ENCODE measurements around the gene RBM7. TPM values are rescaled to one million over a fixed set of nuclear protein-coding genes. Genes with fewer than 3 reads are reported as not detected.

The RBM7 gene
- total RNA-seq, 2 experiments from 2014 or later: 36.9 to 41.7 TPM

- Mint-ChIP-seq H3K27me3 (ENCODE audit: low read depth) (no peaks in the 10 kb centered on the region), H3K4me3 (peak overlapping the region; percentile 90), H3K27ac (peak overlapping the region; percentile 97), H3K4me1 (ENCODE audit: low read depth) (peaks cover 38% of the 10 kb centered on the region), H3K9me3 (no peaks in the 10 kb centered on the region), H3K36me3 (ENCODE audit: low read depth) (peaks cover 21% of the 10 kb centered on the region)
- DNase-seq: no peak
- intact Hi-C loops (cut with micrococcal nuclease): loop anchor here (1.0 to 10.0 kb wide), 7 partner anchors 40 to 1085 kb away; partner anchors contain the start of genes CLDN25, REXO2, TTC12 and USP28
- CTCF ChIA-PET: no interaction called here
These were observed 813 bp upstream of the RBM7 start for GRCh38 chr11:114399490-114400215.

GRCh38 chr11:114400915-114401223 is 403 bp downstream of the RBM7 start:
- Mint-ChIP-seq H3K4me1 (ENCODE audit: low read depth) (peaks cover 49% of the 10 kb centered on the region), H3K27me3 (ENCODE audit: low read depth) (no peaks in the 10 kb centered on the region), H3K4me3 (peak overlapping the region; percentile 90), H3K36me3 (ENCODE audit: low read depth) (peaks cover 30% of the 10 kb centered on the region), H3K27ac (peak overlapping the region; percentile 97), H3K9me3 (no peaks in the 10 kb centered on the region)
- DNase-seq: no peak
- intact Hi-C loops (cut with micrococcal nuclease): loop anchor here (1.0 to 10.0 kb wide), 7 partner anchors 38 to 1086 kb away; partner anchors contain the start of genes CLDN25, REXO2, TTC12 and USP28
- CTCF ChIA-PET: no interaction called here

GRCh38 chr11:114401311-114401710 is 845 bp downstream of the RBM7 start:
- peak overlapping the region; percentile 97 for H3K27ac Mint-ChIP-seq
- intact Hi-C loops (cut with micrococcal nuclease): loop anchor here (2.0 to 10.0 kb wide), 5 partner anchors 53 to 1087 kb away; partner anchors contain the start of genes CLDN25, TTC12 and ZW10
- CTCF ChIA-PET: interaction anchor here (1.0 kb wide), 1 partner anchor 10 kb away, joined by 3 read pairs; no protein-coding TSS in a partner anchor
- H3K9me3 Mint-ChIP-seq: no peaks in the 10 kb centered on the region
- peaks cover 33% of the 10 kb centered on the region for H3K36me3 Mint-ChIP-seq (ENCODE audit: low read depth)
- peaks cover 52% of the 10 kb centered on the region for H3K4me1 Mint-ChIP-seq (ENCODE audit: low read depth)
- DNase-seq: no peak
- peak overlapping the region; percentile 90 for H3K4me3 Mint-ChIP-seq
- H3K27me3 Mint-ChIP-seq (ENCODE audit: low read depth): no peaks in the 10 kb centered on the region

DNA sequence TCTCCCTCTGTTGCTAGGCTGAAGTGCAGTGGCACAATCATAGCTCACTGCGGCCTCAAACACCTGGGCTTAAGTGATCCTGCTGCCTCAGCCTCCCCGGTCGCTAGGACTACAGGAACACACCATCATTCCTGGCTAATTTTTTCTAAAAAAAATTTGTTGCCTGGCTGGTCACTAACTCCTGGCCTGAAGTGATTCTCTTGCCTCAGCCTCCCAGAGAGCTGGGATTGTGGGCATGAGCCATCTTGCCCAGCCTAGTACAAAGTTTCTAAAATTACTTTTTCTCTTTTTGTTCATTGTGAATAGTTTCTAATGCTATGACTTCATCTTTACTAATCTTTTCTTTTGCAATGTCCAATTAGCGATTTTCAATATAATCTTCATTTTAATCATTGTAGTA is 12.5 kb downstream of the RBM7 start:
- CTCF ChIA-PET: interaction anchor here (1.6 kb wide), 1 partner anchor 65 kb away, joined by 3 read pairs; no protein-coding TSS in a partner anchor
- Mint-ChIP-seq H3K27ac (no peak overlapping the region), H3K27me3 (ENCODE audit: low read depth) (no peaks in the 10 kb centered on the region), H3K9me3 (no peaks in the 10 kb centered on the region), H3K36me3 (ENCODE audit: low read depth) (peaks cover 22% of the 10 kb centered on the region), H3K4me3 (no peak overlapping the region), H3K4me1 (ENCODE audit: low read depth) (peaks cover 4% of the 10 kb centered on the region)
- intact Hi-C loops (cut with micrococcal nuclease): no loop called here
- DNase-seq: no peak

- no peak for DNase-seq
- H3K27ac Mint-ChIP-seq: no peak overlapping the region
- H3K27me3 Mint-ChIP-seq (ENCODE audit: low read depth): no peaks in the 10 kb centered on the region
- intact Hi-C loops (cut with micrococcal nuclease): no loop called here
- no peaks in the 10 kb centered on the region for H3K9me3 Mint-ChIP-seq
- peaks cover 20% of the 10 kb centered on the region for H3K36me3 Mint-ChIP-seq (ENCODE audit: low read depth)
- H3K4me1 Mint-ChIP-seq (ENCODE audit: low read depth): peaks cover 4% of the 10 kb centered on the region
- H3K4me3 Mint-ChIP-seq: no peak overlapping the region
- CTCF ChIA-PET: no interaction called here
These were observed 13.5 kb downstream of the RBM7 start for GRCh38 chr11:114413958-114414357.

DNA sequence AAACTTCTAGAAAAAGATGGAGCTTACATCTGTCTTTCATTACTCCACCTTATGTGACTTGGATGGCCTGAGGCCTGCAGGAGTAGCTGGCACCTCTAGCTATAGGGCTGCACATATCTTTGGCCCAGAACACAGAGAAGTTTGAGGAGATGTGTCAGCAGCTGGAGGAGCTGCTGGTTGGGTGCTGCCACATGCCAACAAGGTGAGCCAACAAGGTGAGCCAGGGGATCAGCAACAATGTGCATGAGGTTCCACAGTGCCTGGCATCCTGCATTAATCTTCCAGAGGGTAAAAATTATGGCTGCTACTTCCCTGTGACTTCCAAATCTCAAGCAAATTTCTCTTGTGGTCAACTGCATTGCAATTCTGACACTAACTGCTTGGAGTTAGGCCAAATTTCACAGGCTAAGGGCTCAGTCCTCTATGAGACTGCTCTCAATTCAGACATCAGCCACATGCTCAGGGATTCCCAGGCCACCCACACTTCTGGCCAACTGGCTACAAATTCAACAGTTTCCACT is 16.0 kb downstream of the RBM7 start:
- H3K27ac Mint-ChIP-seq: no peak overlapping the region
- H3K27me3 Mint-ChIP-seq (ENCODE audit: low read depth): no peaks in the 10 kb centered on the region
- intact Hi-C loops (cut with micrococcal nuclease): no loop called here
- H3K4me1 Mint-ChIP-seq (ENCODE audit: low read depth): peaks cover under 1% of the 10 kb centered on the region
- no peak for DNase-seq
- H3K36me3 Mint-ChIP-seq (ENCODE audit: low read depth): peaks cover 15% of the 10 kb centered on the region
- H3K9me3 Mint-ChIP-seq: no peaks in the 10 kb centered on the region
- H3K4me3 Mint-ChIP-seq: no peak overlapping the region
- CTCF ChIA-PET: no interaction called here

GRCh38 chr11:114426280-114426679 is 25.8 kb downstream of the RBM7 start:
- intact Hi-C loops (cut with micrococcal nuclease): no loop called here
- no peaks in the 10 kb centered on the region for H3K27me3 Mint-ChIP-seq (ENCODE audit: low read depth)
- peaks cover 5% of the 10 kb centered on the region for H3K9me3 Mint-ChIP-seq
- no peak overlapping the region for H3K27ac Mint-ChIP-seq
- CTCF ChIA-PET: no interaction called here
- no peak overlapping the region for H3K4me3 Mint-ChIP-seq
- no peak for DNase-seq
- peaks cover 13% of the 10 kb centered on the region for H3K36me3 Mint-ChIP-seq (ENCODE audit: low read depth)
- H3K4me1 Mint-ChIP-seq (ENCODE audit: low read depth): peaks cover 2% of the 10 kb centered on the region

- Mint-ChIP-seq H3K4me3 (no peak overlapping the region), H3K27me3 (ENCODE audit: low read depth) (no peaks in the 10 kb centered on the region), H3K9me3 (no peaks in the 10 kb centered on the region), H3K4me1 (ENCODE audit: low read depth) (peaks cover 2% of the 10 kb centered on the region), H3K36me3 (ENCODE audit: low read depth) (peaks cover 2% of the 10 kb centered on the region), H3K27ac (no peak overlapping the region)
- CTCF ChIA-PET: no interaction called here
- DNase-seq: no peak
- intact Hi-C loops (cut with micrococcal nuclease): no loop called here
These were observed 29.8 kb downstream of the RBM7 start for GRCh38 chr11:114430290-114430689.

DNA sequence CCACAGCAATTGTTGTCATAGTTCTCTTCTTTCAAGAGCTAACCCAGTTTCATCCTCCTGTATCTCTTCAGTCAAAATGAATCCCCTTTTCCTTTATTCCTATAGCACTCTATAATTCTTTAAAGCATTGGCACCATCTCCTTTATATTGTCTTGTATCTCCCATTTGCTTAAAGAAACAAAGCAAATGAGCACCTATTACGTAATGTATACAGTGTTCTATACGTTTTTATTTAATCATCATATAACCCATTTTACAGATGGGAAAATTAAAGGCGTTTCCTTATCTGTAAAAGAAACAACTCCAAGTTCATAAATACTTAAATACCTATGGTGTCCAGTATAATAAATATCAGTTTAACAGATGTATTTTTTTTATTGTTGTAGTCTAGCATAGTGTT is 32.4 kb downstream of the RBM7 start:
- DNase-seq: no peak
- Mint-ChIP-seq H3K36me3 (ENCODE audit: low read depth) (no peaks in the 10 kb centered on the region), H3K4me1 (ENCODE audit: low read depth) (peaks cover 2% of the 10 kb centered on the region), H3K9me3 (no peaks in the 10 kb centered on the region), H3K4me3 (no peak overlapping the region), H3K27ac (no peak overlapping the region), H3K27me3 (ENCODE audit: low read depth) (no peaks in the 10 kb centered on the region)
- CTCF ChIA-PET: no interaction called here
- intact Hi-C loops (cut with micrococcal nuclease): no loop called here

GRCh38 chr11:114433376-114433775 is 32.9 kb downstream of the RBM7 start:
- Mint-ChIP-seq H3K36me3 (ENCODE audit: low read depth) (no peaks in the 10 kb centered on the region), H3K4me3 (no peak overlapping the region), H3K4me1 (ENCODE audit: low read depth) (peaks cover 2% of the 10 kb centered on the region), H3K27me3 (ENCODE audit: low read depth) (no peaks in the 10 kb centered on the region), H3K27ac (no peak overlapping the region), H3K9me3 (no peaks in the 10 kb centered on the region)
- DNase-seq: no peak
- CTCF ChIA-PET: no interaction called here
- intact Hi-C loops (cut with micrococcal nuclease): no loop called here

DNA sequence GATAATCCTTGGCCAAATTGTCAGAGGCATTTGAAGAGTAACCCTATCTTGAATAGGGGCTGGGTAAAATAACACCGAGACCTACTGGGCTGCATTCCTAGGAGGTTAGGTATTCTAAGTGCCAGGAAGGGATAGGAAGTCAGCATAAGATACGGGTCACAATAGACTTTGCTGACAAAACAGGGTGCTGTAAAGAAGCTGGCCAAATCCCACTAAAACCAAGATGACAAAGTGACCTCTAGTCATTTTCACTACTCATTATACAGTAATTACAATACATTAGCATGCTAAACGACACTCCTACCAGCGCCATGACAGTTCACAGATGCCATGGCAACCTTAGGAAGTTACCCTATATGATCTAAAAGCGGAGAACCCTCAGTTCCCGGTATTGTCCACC is 37.8 kb downstream of the RBM7 start:
- intact Hi-C loops (cut with micrococcal nuclease): loop anchor here (2.0 kb wide), 2 partner anchors 98 to 564 kb away; partner anchors contain the start of gene USP28
- H3K4me3 Mint-ChIP-seq: no peak overlapping the region
- H3K9me3 Mint-ChIP-seq: no peaks in the 10 kb centered on the region
- H3K36me3 Mint-ChIP-seq (ENCODE audit: low read depth): peaks cover 5% of the 10 kb centered on the region
- DNase-seq: no peak
- no peaks in the 10 kb centered on the region for H3K27me3 Mint-ChIP-seq (ENCODE audit: low read depth)
- CTCF ChIA-PET: interaction anchor here (0.6 kb wide), 1 partner anchor 17 kb away, joined by 3 read pairs; no protein-coding TSS in a partner anchor
- no peak overlapping the region for H3K27ac Mint-ChIP-seq
- peaks cover 23% of the 10 kb centered on the region for H3K4me1 Mint-ChIP-seq (ENCODE audit: low read depth)

GRCh38 chr11:114439229-114440120 is 39.0 kb downstream of the RBM7 start, which contains the start of gene REXO2:
REXO2 (plus strand) TSS chr11:114439467; CDS start chr11:114439529, 62 bp downstream.
- Mint-ChIP-seq H3K36me3 (ENCODE audit: low read depth) (peaks cover 9% of the 10 kb centered on the region), H3K4me1 (ENCODE audit: low read depth) (peaks cover 23% of the 10 kb centered on the region), H3K27me3 (ENCODE audit: low read depth) (no peaks in the 10 kb centered on the region), H3K4me3 (peak within 1 kb of the TSS; percentile 94), H3K27ac (peak within 1 kb of the TSS; percentile 82), H3K9me3 (no peaks in the 10 kb centered on the region)
- intact Hi-C loops (cut with micrococcal nuclease): loop anchor here (1.0 to 10.0 kb wide), 7 partner anchors 39 to 565 kb away; partner anchors contain the start of genes C11orf71, RBM7, USP28 and ZBTB16
- CTCF ChIA-PET: interaction anchor here (0.6 to 1.2 kb wide), 4 partner anchors 12 to 813 kb away, joined by 3 to 5 read pairs (median 3); no protein-coding TSS in a partner anchor
- DNase-seq: peak; percentile 95
